Natural killer cell (primary cell): Measurements from ENCODE around the gene PDCD1LG2. TPM values are rescaled to one million over a fixed set of nuclear protein-coding genes. Genes with fewer than 3 reads are reported as not detected.

Source experiments
- ATAC-seq, 3 donors: fragments of 150-1000 bp in 2 of 3; fragments of 200-7000 bp in 1 of 3; cut with Tn5 transposase; 1 replicate in 1 of 3; 2 replicates in 2 of 3; pipeline ENCODE4 v1.10.0; 2021; ENCODE audit warnings: mild to moderate bottlenecking in 2 of 3, moderate library complexity in 2 of 3
- DNase-seq, 2 donors: peaks; one replicate each; pipeline versions ENCODE4 v3.0.0 to v3.0.0-alpha.2; 2013 to 2021; ENCODE audit warnings: mixed read lengths in 1 of 2
- H3K27ac ChIP-seq: one replicate; pipeline ENCODE4 v1.5.1; 2013; ENCODE audit warnings: mild to moderate bottlenecking, low read length
- H3K27me3 ChIP-seq: one replicate; pipeline ENCODE4 v1.6.1; 2013; ENCODE audit warnings: low read length; ENCODE audit not compliant: control insufficient read depth, insufficient read depth
- H3K36me3 ChIP-seq: one replicate; pipeline ENCODE4 v1.6.1; 2013; ENCODE audit warnings: low read length; ENCODE audit not compliant: control insufficient read depth, insufficient read depth
- H3K4me1 ChIP-seq: one replicate; pipeline ENCODE4 v1.6.1; 2013; ENCODE audit warnings: low read length; ENCODE audit not compliant: control insufficient read depth, insufficient read depth
- H3K4me3 ChIP-seq: one replicate; pipeline ENCODE4 v1.5.1; 2013; ENCODE audit warnings: low read length
- H3K9me3 ChIP-seq: one replicate; pipeline ENCODE4 v1.6.1; 2013; ENCODE audit warnings: low read length; ENCODE audit not compliant: control insufficient read depth, insufficient read depth
- H3K27ac Mint-ChIP-seq, 2 donors: one replicate each; pipeline ENCODE4 v1.8.0; 2022; ENCODE audit warnings: mild to moderate bottlenecking in 2 of 2, mixed read lengths in 2 of 2, moderate library complexity in 1 of 2
- H3K27me3 Mint-ChIP-seq, 2 donors: one replicate each; pipeline ENCODE4 v1.8.0; 2022; ENCODE audit warnings: low read depth in 2 of 2, mixed read lengths in 2 of 2
- H3K36me3 Mint-ChIP-seq: one replicate; pipeline ENCODE4 v1.8.0; 2022; ENCODE audit warnings: mixed read lengths
- H3K4me1 Mint-ChIP-seq, 2 donors: one replicate each; pipeline ENCODE4 v1.8.0; 2022; ENCODE audit warnings: mixed read lengths in 2 of 2
- H3K4me3 Mint-ChIP-seq: one replicate; pipeline ENCODE4 v1.8.0; 2022; ENCODE audit warnings: mild to moderate bottlenecking, moderate library complexity, mixed read lengths
- H3K9me3 Mint-ChIP-seq, 2 donors: one replicate each; pipeline ENCODE4 v1.8.0; 2022; ENCODE audit warnings: mixed read lengths in 2 of 2
- CTCF ChIP-seq: fragments of 200-600 bp; IDR thresholded peaks from one replicate; pipeline ENCODE4 v1.8.0; 2022; ENCODE audit warnings: antibody characterized with exemption
- WGBS: methylation state at CpG from one replicate; pipeline ENCODE4 v1.1.7; 2013; ENCODE audit warnings: missing lambda C conversion rate; ENCODE audit not compliant: insufficient coverage; 5-methylcytosine and 5-hydroxymethylcytosine counted together
- intact Hi-C: fragments of 100-400 bp; cut with micrococcal nuclease; formaldehyde crosslinking; loops from one replicate; pipeline ENCODE4 v1.14.2; 2022
- total RNA-seq, 4 donors: library from RNA; stranded (reverse); fragments of 120-200 nt in 1 of 4; gene quantifications; one replicate each; pipeline versions ENCODE4 v1.2.3 to v1.2.4, GENCODE V29; 2013 to 2022

The PDCD1LG2 gene
- total RNA-seq, 3 donors from 2014 or later (not counting 1 experiment from before 2014, with no cell fraction given): 0.14 to 1.2 (median 0.16) TPM

GRCh38 chr9:5553211-5553610 is 42.9 kb downstream of the PDCD1LG2 start:
- Mint-ChIP-seq H3K27ac (no peak overlapping the region), H3K9me3 (no peaks in the 10 kb centered on the region), H3K36me3 (no peaks in the 10 kb centered on the region), H3K4me3 (no peak overlapping the region), H3K27me3 (peaks cover 0 to 7% of the 10 kb centered on the region in 2 donors), H3K4me1 (peaks cover 17 to 20% of the 10 kb centered on the region in 2 donors)
- Histone ChIP-seq H3K27me3 (no peaks in the 10 kb centered on the region), H3K4me3 (no peak overlapping the region), H3K9me3 (no peaks in the 10 kb centered on the region), H3K27ac (no peak overlapping the region), H3K36me3 (no peaks in the 10 kb centered on the region), H3K4me1 (peaks cover 11% of the 10 kb centered on the region)
- intact Hi-C loops: no loop called here
- no peak for TF ChIP-seq CTCF
- no peak for DNase-seq
- WGBS: 100% methylated on average over 1 of the region's 4 CpGs
- no peak for ATAC-seq

- no peak for ATAC-seq
- H3K27me3 ChIP-seq: no peaks in the 10 kb centered on the region
- no peak overlapping the region for H3K27ac ChIP-seq
- Mint-ChIP-seq H3K36me3 (no peaks in the 10 kb centered on the region), H3K4me3 (no peak overlapping the region), H3K9me3 (no peaks in the 10 kb centered on the region), H3K27me3 (peaks cover 0 to 7% of the 10 kb centered on the region in 2 donors), H3K4me1 (peaks cover 25 to 28% of the 10 kb centered on the region in 2 donors), H3K27ac (no peak overlapping the region)
- no peak overlapping the region for H3K4me3 ChIP-seq
- H3K4me1 ChIP-seq: peaks cover 19% of the 10 kb centered on the region
- intact Hi-C loops: no loop called here
- no peaks in the 10 kb centered on the region for H3K9me3 ChIP-seq
- TF ChIP-seq CTCF: no peak
- no peak for DNase-seq
- WGBS: 87% methylated on average over 4 of the region's 4 CpGs
- no peaks in the 10 kb centered on the region for H3K36me3 ChIP-seq
These were observed 43.9 kb downstream of the PDCD1LG2 start for GRCh38 chr9:5554254-5554653.

- intact Hi-C loops: no loop called here
- no peak for ATAC-seq
- Histone ChIP-seq H3K9me3 (no peaks in the 10 kb centered on the region), H3K27ac (no peak overlapping the region), H3K4me3 (no peak overlapping the region), H3K27me3 (no peaks in the 10 kb centered on the region), H3K4me1 (peaks cover 21% of the 10 kb centered on the region), H3K36me3 (no peaks in the 10 kb centered on the region)
- H3K4me1 Mint-ChIP-seq: peaks cover 25 to 41% of the 10 kb centered on the region in 2 donors
- no peak for DNase-seq
- no peak overlapping the region for H3K4me3 Mint-ChIP-seq
- WGBS: 95% methylated on average over 5 of the region's 5 CpGs
- no peaks in the 10 kb centered on the region for H3K36me3 Mint-ChIP-seq
- TF ChIP-seq CTCF: no peak
- peaks cover 0 to 7% of the 10 kb centered on the region in 2 donors for H3K27me3 Mint-ChIP-seq
- no peaks in the 10 kb centered on the region for H3K9me3 Mint-ChIP-seq
- no peak overlapping the region for H3K27ac Mint-ChIP-seq
These were observed 45.9 kb downstream of the PDCD1LG2 start for GRCh38 chr9:5556101-5556705.
